Endodermal cell (in vitro differentiated cells): ENCODE measurements around the gene PGK2. TPM values are rescaled to one million over a fixed set of nuclear protein-coding genes. Genes with fewer than 3 reads are reported as not detected.

Experiments
- DNase-seq: peaks from one replicate; pipeline ENCODE4 v3.0.0-alpha.2; 2017
- H3K27ac ChIP-seq: 2 replicates; pipeline ENCODE4 v1.5.1; 2013; ENCODE audit warnings: mild to moderate bottlenecking, low read depth, low read length, moderate library complexity
- H3K27me3 ChIP-seq: 2 replicates; pipeline ENCODE4 v1.6.1; 2013; ENCODE audit warnings: mild to moderate bottlenecking, low read length, moderate library complexity; ENCODE audit not compliant: insufficient read depth, control insufficient read depth, poor library complexity, severe bottlenecking
- H3K36me3 ChIP-seq: 2 replicates; pipeline ENCODE4 v1.7.0; 2013; ENCODE audit warnings: mild to moderate bottlenecking, low read length, moderate library complexity; ENCODE audit not compliant: control insufficient read depth, insufficient read depth
- H3K4me1 ChIP-seq: one replicate; pipeline ENCODE4 v1.7.0; 2013; ENCODE audit warnings: low read length; ENCODE audit not compliant: control insufficient read depth, insufficient read depth
- H3K4me3 ChIP-seq: 2 replicates; pipeline ENCODE4 v1.5.1; 2013; ENCODE audit warnings: mild to moderate bottlenecking, low read length, moderate library complexity
- H3K9ac ChIP-seq: 2 replicates; pipeline ENCODE4 v1.6.1; 2013; ENCODE audit warnings: mild to moderate bottlenecking, low read length, moderate library complexity; ENCODE audit not compliant: poor library complexity, severe bottlenecking; ENCODE audit errors: extremely low read depth
- H3K9me3 ChIP-seq: 2 replicates; pipeline ENCODE4 v1.6.1; 2013; ENCODE audit warnings: mild to moderate bottlenecking, low read length, moderate library complexity; ENCODE audit not compliant: control insufficient read depth
- H3K27ac Mint-ChIP-seq: 2 replicates; pipeline ENCODE4 v1.8.0; 2020; ENCODE audit warnings: mixed read lengths
- H3K27me3 Mint-ChIP-seq: 2 replicates; pipeline ENCODE4 v1.8.0; 2021; ENCODE audit warnings: mild to moderate bottlenecking, mixed read lengths; ENCODE audit not compliant: insufficient read depth
- H3K36me3 Mint-ChIP-seq: 2 replicates; pipeline ENCODE4 v1.8.0; 2020; ENCODE audit warnings: low read depth, mixed read lengths
- H3K4me1 Mint-ChIP-seq: 2 replicates; pipeline ENCODE4 v1.8.0; 2020; ENCODE audit warnings: mixed read lengths
- H3K4me3 Mint-ChIP-seq: 2 replicates; pipeline ENCODE4 v1.8.0; 2020; ENCODE audit warnings: mild to moderate bottlenecking, moderate library complexity, mixed read lengths
- H3K9me3 Mint-ChIP-seq: 2 replicates; pipeline ENCODE4 v1.8.0; 2020; ENCODE audit warnings: mild to moderate bottlenecking, mixed read lengths
- CTCF ChIP-seq: fragments of 200-600 bp; sonication (generic); conservative IDR thresholded peaks from 2 replicates; pipeline ENCODE4 v1.5.0; 2021; ENCODE audit warnings: antibody characterized with exemption, mild to moderate bottlenecking
- WGBS, 2 experiments: methylation state at CpG; one replicate each; pipeline versions ENCODE4 v1.1.5 to v1.1.7; 2013; ENCODE audit warnings: missing lambda C conversion rate in 2 of 2, mixed read lengths in 1 of 2; ENCODE audit not compliant: insufficient coverage in 1 of 2, insufficient read length in 1 of 2; 5-methylcytosine and 5-hydroxymethylcytosine counted together
- total RNA-seq, 2 donors: library from RNA; stranded (reverse); fragmentation: NEBNext Ultra II Directional in 1 of 2; extraction: Animal tissue kit (Norgen Biotek cat#: 25700) in 1 of 2; gene quantifications; 2 replicates in 1 of 2; 3 replicates in 1 of 2; pipeline ENCODE4 v1.2.1, GENCODE V29; 2021

Gene PGK2
- total RNA-seq, 2 donors from 2014 or later: not detected

DNA sequence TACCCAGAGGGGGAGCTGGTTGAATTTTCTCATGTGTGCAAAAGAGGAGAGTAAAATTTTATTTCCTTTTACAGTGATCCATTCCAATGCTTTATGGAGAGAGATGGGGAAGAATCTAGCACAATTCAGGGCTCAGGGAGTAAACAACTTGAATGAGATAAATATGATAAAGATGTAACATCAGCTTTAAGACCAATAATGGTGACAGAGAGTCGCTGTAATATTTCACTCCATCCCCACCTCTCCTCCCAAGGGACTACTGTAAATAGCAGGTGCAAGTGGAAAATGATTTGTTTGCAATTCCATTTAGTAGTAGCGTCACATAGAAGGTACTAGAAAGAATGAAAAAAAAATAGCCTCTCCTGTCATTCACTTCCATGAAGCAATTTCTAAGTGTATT is 47.7 kb downstream of the PGK2 start:
- H3K27me3 Mint-ChIP-seq: no peaks in the 10 kb centered on the region
- H3K9me3 Mint-ChIP-seq: no peaks in the 10 kb centered on the region
- H3K36me3 Mint-ChIP-seq: no peaks in the 10 kb centered on the region
- H3K4me3 Mint-ChIP-seq: no peak overlapping the region
- no peaks in the 10 kb centered on the region for H3K9me3 ChIP-seq
- no peak overlapping the region for H3K4me3 ChIP-seq
- no peaks in the 10 kb centered on the region for H3K27me3 ChIP-seq
- no peaks in the 10 kb centered on the region for H3K36me3 ChIP-seq
- TF ChIP-seq CTCF: no peak
- 100% methylated on average over 1 of the region's 2 CpGs; no CpG with 5 or more reads in 1 of the 2 experiments for WGBS, 2 experiments
- no peak for DNase-seq
- no peak overlapping the region for H3K27ac ChIP-seq
- no peaks in the 10 kb centered on the region for H3K4me1 ChIP-seq
- H3K27ac Mint-ChIP-seq: no peak overlapping the region
- no peak overlapping the region for H3K9ac ChIP-seq
- peaks cover 13% of the 10 kb centered on the region for H3K4me1 Mint-ChIP-seq

- no peaks in the 10 kb centered on the region for H3K9me3 ChIP-seq
- Mint-ChIP-seq H3K9me3 (no peaks in the 10 kb centered on the region), H3K4me1 (peaks cover 16% of the 10 kb centered on the region), H3K27ac (no peak overlapping the region), H3K36me3 (no peaks in the 10 kb centered on the region), H3K4me3 (peak overlapping the region; percentile 4), H3K27me3 (no peaks in the 10 kb centered on the region)
- H3K9ac ChIP-seq: no peak overlapping the region
- H3K27me3 ChIP-seq: no peaks in the 10 kb centered on the region
- no peak for TF ChIP-seq CTCF
- no peak overlapping the region for H3K27ac ChIP-seq
- 61 to 67% methylated on average over 2 to 4 of the region's 4 CpGs for WGBS, 2 experiments
- H3K4me1 ChIP-seq: no peaks in the 10 kb centered on the region
- no peaks in the 10 kb centered on the region for H3K36me3 ChIP-seq
- H3K4me3 ChIP-seq: peak overlapping the region; percentile 31
- DNase-seq: no peak
These were observed 51.0 kb downstream of the PGK2 start for GRCh38 chr6:49736017-49736508.

Other genes with a start within 250 kb of the PGK2 start
- 1 to 10 TPM in 1 of 2 donors, under 1 TPM in 1; 0.81 to 1.7 TPM for gene C6orf141, start 236.6 kb downstream of the PGK2 start, total RNA-seq
- gene RHAG, start 150.4 kb downstream of the PGK2 start, total RNA-seq: not detected
- gene CRISP2, start 73.7 kb downstream of the PGK2 start, total RNA-seq: not detected
- gene CRISP3, start 42.9 kb downstream of the PGK2 start, total RNA-seq: not detected
- gene CRISP1, start 79.2 kb upstream of the PGK2 start, total RNA-seq: not detected
- gene DEFB114, start 176.9 kb upstream of the PGK2 start, total RNA-seq: not detected
- gene DEFB113, start 182.3 kb upstream of the PGK2 start, total RNA-seq: not detected
- gene DEFB110, start 234.7 kb upstream of the PGK2 start, total RNA-seq: not detected